ENCODE results near the gene KCNE3.

DNA sequence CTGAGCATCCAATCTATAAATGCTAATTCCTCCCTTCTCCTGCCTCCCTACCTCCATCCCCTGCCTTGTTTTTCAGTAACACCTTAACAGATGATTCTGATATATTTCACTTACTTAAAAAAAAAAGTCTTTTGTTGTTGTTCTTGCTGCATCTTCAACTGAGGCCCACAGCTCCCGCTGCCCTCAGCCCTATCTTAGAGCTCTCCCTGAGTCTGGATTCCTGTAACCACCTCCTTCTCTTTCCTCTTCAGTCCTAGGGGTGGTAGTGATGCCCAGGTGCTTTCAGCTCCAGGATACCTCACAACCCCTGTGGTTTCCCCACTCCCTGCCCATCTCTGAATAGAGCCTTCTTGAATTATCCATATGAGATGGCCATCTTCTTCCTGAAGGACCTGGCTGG is 3.7 kb upstream of the KCNE3 start:
- TF ChIP-seq CTCF (IDR thresholded peaks at IDR 0.05) (no peak), POLR2A (IDR thresholded peaks at IDR 0.05) (no peak)

Data from esophagus squamous epithelium (tissue), 4 donors.